Astrocyte of the spinal cord (primary cell): ENCODE data around the gene PLEKHA5.

Source experiments
- DNase-seq: peaks from one replicate; pipeline ENCODE4 v3.0.0; 2011; ENCODE audit warnings: low read depth, low spot score
- H3K4me3 ChIP-seq: 2 replicates; pipeline ENCODE4 v1.5.1; 2011; ENCODE audit warnings: low read depth, mild to moderate bottlenecking, low read length, moderate library complexity
- CTCF ChIP-seq: IDR thresholded peaks from 2 replicates; pipeline ENCODE4 v1.5.1; 2012; ENCODE audit warnings: low read depth, mild to moderate bottlenecking, low read length, inconsistent platforms
- in situ Hi-C: cut with HindIII; loops from 2 replicates; pipeline ENCODE4 v1.10.0; 2017; ENCODE audit warnings: low sequenced_read_pairs

The PLEKHA5 gene

GRCh38 chr12:19423166-19423930, 293.8 kb downstream of the PLEKHA5 start:
- TF ChIP-seq CTCF = no peak
- in situ Hi-C loops = no loop called here
- H3K4me3 ChIP-seq = no peak overlapping the region
- no peak for DNase-seq
